NAMALWA (cell line): Measurements from ENCODE around the gene CD38.
A peak's percentile ranks its signal among the peaks of the same experiment; 100 is the strongest.
"Not testable (repeated sequence)": the region's sequence is repeated elsewhere in the genome, so short reads cannot be mapped to it uniquely, and the experiment has no call there.

Experiments used
- DNase-seq: peaks from one replicate; pipeline ENCODE4 v3.0.0-alpha.2; 2015; ENCODE audit warnings: low spot score

Gene CD38

GRCh38 chr4:15762460-15762859 lies 15.7 kb upstream of the CD38 start:
- DNase-seq: not testable (repeated sequence)

- DNase-seq: no peak
Observed at GRCh38 chr4:15765391-15765790, 12.7 kb upstream of the CD38 start.

GRCh38 chr4:15765910-15766697 lies 12.0 kb upstream of the CD38 start:
- DNase-seq: peak; percentile 59

DNA sequence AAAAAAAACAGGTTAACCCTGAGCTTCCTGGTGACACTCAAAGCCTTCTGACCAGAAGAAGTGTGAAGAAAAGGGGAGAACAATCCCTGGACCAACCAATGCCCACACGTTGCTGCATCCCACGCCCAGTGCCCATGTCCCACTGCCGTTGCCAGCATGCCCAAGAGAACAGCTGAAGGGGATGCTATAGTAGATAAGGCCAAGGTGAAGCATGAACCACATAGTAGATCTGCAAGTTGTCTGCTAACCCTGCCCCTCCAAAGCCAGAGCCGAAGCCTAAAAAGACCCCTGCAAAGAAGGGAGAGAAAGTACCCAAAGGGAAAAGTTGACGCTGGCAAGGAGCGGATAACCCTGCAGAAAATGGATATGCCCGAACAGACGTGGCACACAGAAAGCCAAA lies 11.3 kb upstream of the CD38 start:
- no peak for DNase-seq

GRCh38 chr4:15769202-15769601 lies 8.9 kb upstream of the CD38 start:
- DNase-seq: no peak

GRCh38 chr4:15771216-15772058 lies 6.7 kb upstream of the CD38 start:
- DNase-seq: peak; percentile 44

GRCh38 chr4:15774020-15774420 lies 4.1 kb upstream of the CD38 start:
- DNase-seq: no peak

GRCh38 chr4:15776871-15777648 lies 1.1 kb upstream of the CD38 start:
- DNase-seq: peak; percentile 96

DNA sequence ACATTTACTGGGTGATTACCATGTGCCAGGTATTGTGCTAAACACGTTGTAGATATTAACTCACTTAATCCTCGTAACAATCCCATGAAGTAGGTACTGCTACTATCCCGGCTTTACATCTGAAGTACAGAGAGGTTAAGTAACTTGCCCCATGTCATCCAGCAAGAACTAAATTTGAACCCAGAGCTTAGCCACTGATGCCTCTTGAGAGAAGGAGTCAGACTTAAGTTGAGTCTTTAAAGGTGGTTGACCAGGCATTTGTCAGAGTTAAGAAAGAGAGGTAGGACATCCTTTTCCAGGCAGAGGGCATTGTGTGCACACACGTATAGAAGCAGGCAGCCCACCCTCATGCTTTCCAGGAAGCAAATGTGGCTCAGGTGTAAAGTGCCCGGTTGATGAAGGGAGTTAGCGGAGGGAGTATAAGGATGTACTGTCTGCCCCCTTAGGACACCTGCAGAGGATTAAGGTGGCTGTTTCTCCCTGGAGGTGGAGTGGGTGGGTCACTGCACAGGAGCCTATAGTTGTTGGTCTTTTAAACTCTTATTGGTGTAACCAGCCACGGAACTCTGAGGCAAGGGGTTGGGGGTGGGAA lies 335 bp upstream of the CD38 start:
- peak; percentile 94 for DNase-seq

- DNase-seq: peak; percentile 44
Observed at GRCh38 chr4:15779306-15779705, 1.2 kb downstream of the CD38 start.

DNA sequence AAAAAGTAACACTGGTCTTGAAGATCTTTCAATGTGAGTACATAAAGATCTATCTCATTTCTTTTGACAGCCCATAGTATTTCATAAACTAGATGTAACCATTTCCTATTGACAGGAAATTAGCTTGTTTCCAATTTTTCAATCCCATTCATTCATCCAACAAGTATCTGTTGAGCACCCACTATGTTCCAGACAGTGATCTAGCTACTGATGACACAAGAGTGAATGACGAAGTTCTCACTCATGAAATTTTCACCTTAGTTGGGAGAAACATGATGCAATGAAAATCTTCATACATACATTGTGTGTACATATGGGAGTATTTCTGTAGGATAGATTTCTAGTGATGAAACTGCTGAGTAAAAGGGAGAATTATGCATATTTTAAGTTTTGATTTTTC lies 1.7 kb downstream of the CD38 start:
- DNase-seq: peak; percentile 37

DNA sequence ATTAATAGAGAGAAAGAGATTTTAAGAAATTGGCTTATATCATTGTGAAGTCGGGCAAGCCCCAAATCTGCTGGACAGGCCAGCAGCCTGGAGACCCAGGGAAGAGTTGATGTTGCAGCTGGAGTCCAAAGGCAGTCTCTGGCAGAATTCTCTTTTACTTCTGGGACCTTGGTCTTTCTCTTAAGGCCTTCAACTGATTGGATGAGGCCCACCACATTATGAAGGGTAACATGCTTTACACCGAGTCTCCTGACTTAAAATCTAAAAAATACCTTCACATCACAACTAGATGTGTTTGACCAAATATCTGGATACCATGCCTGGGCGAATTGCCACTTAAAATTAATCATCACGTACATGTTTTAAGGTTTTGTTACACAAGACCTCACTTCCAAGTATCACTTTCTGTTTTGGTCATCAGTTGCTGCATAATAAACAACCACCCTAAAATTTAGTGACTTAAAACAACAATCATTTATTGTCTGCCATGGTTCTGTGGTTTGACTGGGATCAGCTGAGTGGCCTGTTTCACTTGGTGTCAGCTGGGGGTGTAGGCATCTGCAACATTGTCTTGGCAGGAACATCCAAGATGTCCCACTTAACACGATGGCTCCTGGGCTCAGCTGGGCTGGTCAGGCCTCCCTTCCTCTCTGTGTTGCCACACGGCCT lies 3.4 kb downstream of the CD38 start:
- DNase-seq: no peak

DNA sequence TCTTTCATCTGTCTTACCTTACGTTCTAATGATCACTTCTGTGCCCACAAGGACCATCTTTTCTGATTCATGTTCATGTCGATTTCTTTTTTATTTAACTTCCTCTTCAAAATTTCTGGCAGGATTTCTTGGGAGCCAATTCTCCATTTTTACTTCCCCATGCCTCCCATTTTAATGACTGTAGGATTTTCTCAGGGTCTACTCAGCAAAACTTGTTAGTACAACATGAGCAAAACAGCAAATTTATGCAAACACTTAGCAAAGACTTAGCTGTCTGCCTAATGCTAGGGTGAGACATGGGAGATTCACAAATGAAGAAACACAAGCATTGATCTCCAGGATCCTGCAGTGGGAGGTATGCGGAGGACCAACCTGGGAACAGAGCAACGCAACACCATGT lies 5.5 kb downstream of the CD38 start:
- DNase-seq: no peak

DNA sequence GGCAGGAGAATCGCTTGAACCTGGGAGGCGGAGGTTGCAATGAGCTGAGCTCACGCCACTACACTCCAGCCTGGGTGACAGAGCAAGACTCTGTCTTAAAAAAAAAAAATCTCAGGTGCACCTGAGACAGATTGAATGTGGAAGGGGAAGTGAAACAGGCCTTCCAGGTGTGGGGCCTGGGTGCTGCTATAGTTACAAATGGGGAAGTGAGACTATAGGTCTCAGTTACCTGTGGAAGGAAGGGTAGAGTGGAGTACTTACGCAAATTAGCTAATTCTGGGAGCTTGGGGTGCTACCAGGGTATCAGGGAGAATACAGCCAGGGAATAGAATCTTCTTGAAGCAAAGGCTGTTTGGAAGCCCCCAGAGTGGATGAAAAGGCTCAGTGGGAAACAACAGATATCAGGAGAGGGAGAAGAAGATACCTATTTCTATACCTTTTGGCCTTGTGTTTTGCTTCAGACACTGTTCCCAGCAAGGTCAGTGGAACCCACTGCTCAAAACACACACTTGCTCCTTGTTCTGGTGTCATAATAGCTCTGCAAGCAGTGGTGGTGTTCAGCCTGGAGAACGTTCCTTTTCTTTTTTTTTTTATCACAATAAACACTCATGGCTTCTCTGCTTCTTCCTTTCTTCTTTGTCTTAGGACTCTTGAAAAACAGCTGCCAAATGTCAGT lies 7.0 kb downstream of the CD38 start:
- DNase-seq: peak; percentile 67

- no peak for DNase-seq
Observed at GRCh38 chr4:15786743-15787142, 8.6 kb downstream of the CD38 start.

- DNase-seq: no peak
Observed at GRCh38 chr4:15792974-15793373, 14.8 kb downstream of the CD38 start.

DNA sequence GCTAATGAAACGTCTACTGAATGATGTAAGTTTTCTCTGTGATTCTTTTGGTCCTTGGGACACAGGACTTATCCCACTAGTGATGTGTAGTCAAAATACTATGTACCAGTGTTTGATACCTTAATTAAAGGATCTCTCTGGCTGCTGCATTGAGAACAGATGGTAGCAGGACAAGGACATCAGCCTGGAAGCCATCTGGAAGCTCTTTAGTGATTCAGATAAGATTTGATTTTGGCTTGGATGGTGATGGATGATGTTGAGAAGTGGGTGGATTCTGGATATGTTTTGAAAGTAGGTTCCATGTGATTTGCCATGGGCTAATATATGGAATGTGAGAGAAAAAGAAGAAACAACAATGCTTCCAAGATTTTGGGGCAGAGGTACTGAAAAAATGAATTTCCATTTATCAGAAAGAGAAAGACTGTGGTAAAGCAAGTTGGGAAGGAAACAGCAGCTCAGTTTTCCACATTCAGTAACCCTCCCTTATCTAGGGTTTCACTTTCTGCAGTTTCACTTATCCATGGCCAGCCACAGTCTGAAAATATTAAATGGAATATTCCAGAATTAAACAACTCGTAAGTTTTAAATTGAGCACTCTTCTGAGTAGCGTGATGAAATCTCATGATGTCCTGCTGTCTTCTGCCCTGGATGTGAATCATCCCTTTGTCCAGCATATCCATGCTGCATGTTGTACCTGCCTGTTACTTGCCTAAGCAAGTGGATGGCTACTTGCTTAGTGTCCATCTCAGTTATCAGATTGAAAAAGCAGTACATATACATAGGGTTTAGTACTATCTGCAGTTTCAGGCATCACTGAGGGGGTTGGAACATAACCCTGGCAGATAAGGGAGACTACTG lies 15.6 kb downstream of the CD38 start:
- no peak for DNase-seq

- DNase-seq: no peak
Observed at GRCh38 chr4:15794426-15794825, 16.3 kb downstream of the CD38 start.

DNA sequence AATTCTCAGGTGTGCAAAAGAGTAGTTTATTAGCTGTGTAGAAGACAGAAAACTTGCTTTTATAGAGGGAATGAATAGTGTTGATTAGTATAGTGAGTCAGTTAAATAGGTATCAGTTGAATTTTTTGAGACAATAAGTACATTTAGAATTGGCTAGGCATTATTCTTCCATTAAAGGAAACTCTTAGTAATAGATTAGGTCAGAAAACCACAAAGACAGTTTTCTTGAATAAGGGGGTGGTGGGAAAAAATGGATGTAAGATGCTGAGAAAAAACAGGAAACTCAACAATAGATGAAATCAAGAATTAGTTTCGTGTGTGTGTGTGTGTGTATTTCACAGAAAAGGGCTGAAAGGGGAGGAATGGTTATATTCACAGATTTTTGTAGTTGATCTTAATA lies 16.8 kb downstream of the CD38 start:
- no peak for DNase-seq

DNA sequence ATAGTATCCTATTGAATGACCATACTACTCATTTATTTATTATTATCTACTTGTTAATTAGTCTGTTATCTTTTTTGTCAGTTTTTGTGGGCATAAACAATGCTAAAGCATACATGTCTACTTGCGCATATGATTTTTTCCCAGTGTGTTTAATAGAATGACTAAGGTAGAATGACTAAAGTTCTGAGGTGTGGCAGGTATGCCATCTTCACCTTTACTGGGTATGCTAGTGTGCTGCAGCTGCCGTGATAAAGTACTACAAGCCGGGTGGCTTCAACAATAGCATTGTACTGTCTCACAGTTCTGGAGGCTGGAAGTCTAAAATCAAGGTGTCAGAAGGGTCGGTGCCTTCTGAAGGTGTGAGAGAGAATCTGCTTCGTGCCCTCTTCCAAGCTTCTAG lies 19.2 kb downstream of the CD38 start:
- no peak for DNase-seq
